Tibial nerve (tissue), 4 donors: ENCODE results near the gene CYP2A6.
"Not testable (repeated sequence)": the region's sequence is repeated elsewhere in the genome, so short reads cannot be mapped to it uniquely, and the experiment has no call there.

ENCODE experiments used
- EP300 ChIP-seq, 2 donors: sonication (generic); formaldehyde crosslinking; IDR thresholded peaks; one replicate each; pipeline ENCODE4 v1.6.1; 2017; ENCODE audit warnings: antibody characterized with exemption in 2 of 2, mild to moderate bottlenecking in 1 of 2
- POLR2A ChIP-seq, 2 donors: fragments of 450-650 bp; IDR thresholded peaks; one replicate each; pipeline ENCODE4 v1.6.1; 2017; ENCODE audit warnings: antibody characterized with exemption in 2 of 2, mild to moderate bottlenecking in 2 of 2, moderate library complexity in 2 of 2
- TF ChIP-seq, protein P1 (sequence below), 5 experiments: fragments of 200-600 bp in 3 of 5; fragments of 450-650 bp in 2 of 5; sonication (generic) in 3 of 5; IDR thresholded peaks; one replicate each; pipeline ENCODE4 v1.5.1; 2016 to 2019; ENCODE audit warnings: antibody characterized with exemption in 5 of 5, mild to moderate bottlenecking in 3 of 5, moderate library complexity in 2 of 5

DNA sequence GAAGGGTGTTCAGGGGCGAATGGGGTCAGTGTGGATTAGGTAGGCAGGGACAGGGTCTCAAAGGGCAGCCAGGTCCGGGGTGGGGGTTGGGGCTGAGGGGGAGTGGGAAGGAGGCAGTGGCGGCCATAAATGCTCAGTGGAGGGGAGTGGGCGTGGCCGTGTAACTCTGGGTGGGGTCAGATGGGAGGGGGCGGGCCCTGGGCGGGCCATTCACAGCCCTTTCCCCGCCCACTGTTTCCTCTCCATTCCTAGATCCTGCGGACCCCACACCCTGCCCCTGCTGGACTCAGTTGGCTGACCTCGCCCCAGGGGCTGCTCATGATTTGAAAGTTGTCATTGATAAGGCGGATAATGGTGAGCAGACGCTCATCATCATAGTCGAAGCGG is 23.9 kb downstream of the CYP2A6 start:
- not testable (repeated sequence) for TF ChIP-seq EP300, POLR2A (IDR thresholded peaks at IDR 0.05)
- TF ChIP-seq, protein P1, sequence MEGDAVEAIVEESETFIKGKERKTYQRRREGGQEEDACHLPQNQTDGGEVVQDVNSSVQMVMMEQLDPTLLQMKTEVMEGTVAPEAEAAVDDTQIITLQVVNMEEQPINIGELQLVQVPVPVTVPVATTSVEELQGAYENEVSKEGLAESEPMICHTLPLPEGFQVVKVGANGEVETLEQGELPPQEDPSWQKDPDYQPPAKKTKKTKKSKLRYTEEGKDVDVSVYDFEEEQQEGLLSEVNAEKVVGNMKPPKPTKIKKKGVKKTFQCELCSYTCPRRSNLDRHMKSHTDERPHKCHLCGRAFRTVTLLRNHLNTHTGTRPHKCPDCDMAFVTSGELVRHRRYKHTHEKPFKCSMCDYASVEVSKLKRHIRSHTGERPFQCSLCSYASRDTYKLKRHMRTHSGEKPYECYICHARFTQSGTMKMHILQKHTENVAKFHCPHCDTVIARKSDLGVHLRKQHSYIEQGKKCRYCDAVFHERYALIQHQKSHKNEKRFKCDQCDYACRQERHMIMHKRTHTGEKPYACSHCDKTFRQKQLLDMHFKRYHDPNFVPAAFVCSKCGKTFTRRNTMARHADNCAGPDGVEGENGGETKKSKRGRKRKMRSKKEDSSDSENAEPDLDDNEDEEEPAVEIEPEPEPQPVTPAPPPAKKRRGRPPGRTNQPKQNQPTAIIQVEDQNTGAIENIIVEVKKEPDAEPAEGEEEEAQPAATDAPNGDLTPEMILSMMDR (IDR thresholded peaks at IDR 0.05), result not testable (repeated sequence)
